Mucosa of stomach (tissue), 1 donor: Measurements from ENCODE around the gene SLAMF7.
"Not testable (repeated sequence)": the region's sequence is repeated elsewhere in the genome, so short reads cannot be mapped to it uniquely, and the experiment has no call there.

Source experiments
- H3K27me3 ChIP-seq: one replicate; pipeline ENCODE4 v1.7.0; 2013; ENCODE audit warnings: mild to moderate bottlenecking, low read length; ENCODE audit not compliant: control insufficient read depth, insufficient read depth
- H3K36me3 ChIP-seq: one replicate; pipeline ENCODE4 v1.7.0; 2013; ENCODE audit warnings: low read length; ENCODE audit not compliant: control insufficient read depth, insufficient read depth
- H3K4me1 ChIP-seq: one replicate; pipeline ENCODE4 v1.7.0; 2013; ENCODE audit warnings: mild to moderate bottlenecking, low read length; ENCODE audit not compliant: control insufficient read depth, insufficient read depth
- H3K4me3 ChIP-seq: one replicate; pipeline ENCODE4 v1.7.0; 2013; ENCODE audit warnings: low read length
- H3K9ac ChIP-seq: one replicate; pipeline ENCODE4 v1.7.0; 2013; ENCODE audit warnings: mild to moderate bottlenecking, low read length, moderate library complexity
- H3K9me3 ChIP-seq: one replicate; pipeline ENCODE4 v1.7.0; 2013; ENCODE audit warnings: mild to moderate bottlenecking, low read length, moderate library complexity; ENCODE audit not compliant: control insufficient read depth
- donor health status: Pancreatic carcinoma.

SLAMF7 gene

DNA sequence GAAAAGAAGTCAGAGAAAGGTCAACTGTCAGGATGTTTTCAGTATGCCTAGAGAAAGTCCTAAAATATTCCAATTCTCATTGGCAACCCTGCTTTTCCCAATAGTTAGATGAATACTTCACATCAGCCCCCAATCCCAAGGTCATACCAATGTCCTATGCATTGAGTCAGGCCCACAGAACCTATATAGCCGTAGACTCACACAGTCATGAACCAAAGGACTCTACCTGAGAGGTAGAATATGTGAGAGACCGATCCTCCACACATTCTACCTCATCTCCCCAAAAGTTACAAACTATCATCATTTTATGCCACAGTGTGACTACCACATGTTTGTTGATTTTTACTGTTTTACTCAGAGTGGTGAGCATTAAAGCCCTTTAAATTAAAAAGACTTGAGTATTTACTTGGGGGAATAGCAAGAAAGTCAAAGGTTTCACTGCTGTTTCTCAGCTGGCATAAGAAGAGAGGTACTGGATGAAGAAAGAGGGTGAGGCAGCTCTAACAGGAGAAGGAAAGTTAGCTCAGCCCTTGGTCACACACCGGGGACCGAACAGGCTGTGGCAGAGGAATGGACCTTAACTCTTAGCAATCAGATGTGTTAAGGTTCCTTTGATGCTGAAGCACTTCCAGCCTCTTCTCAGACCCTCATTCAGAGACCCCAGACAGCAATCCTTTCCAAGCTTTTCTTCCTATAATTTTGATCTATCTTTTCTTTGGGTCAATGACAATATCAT lies 28.4 kb upstream of the SLAMF7 start:
- no peak overlapping the region for H3K9ac ChIP-seq
- H3K27me3 ChIP-seq = no peaks in the 10 kb centered on the region
- no peaks in the 10 kb centered on the region for H3K36me3 ChIP-seq
- H3K4me1 ChIP-seq = no peaks in the 10 kb centered on the region
- no peaks in the 10 kb centered on the region for H3K9me3 ChIP-seq
- H3K4me3 ChIP-seq = no peak overlapping the region

DNA sequence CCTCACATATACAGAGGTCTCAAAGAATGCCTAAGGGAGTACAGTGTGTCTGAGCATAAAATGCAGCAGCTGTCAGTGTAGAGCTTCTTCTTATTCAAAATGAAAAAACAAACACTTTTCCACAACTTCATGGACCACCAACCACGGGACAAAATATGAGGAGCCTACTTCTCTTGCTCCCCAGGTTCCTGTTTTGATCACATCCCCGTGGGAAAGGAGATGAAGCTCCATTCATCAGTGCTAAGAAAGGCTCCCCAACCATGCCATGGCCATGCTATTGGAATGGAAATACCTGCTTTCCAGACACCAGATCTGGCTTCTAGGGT lies 27.8 kb upstream of the SLAMF7 start:
- Histone ChIP-seq H3K27me3 (no peaks in the 10 kb centered on the region), H3K9me3 (no peaks in the 10 kb centered on the region), H3K4me1 (no peaks in the 10 kb centered on the region), H3K4me3 (no peak overlapping the region), H3K36me3 (no peaks in the 10 kb centered on the region), H3K9ac (no peak overlapping the region)

DNA sequence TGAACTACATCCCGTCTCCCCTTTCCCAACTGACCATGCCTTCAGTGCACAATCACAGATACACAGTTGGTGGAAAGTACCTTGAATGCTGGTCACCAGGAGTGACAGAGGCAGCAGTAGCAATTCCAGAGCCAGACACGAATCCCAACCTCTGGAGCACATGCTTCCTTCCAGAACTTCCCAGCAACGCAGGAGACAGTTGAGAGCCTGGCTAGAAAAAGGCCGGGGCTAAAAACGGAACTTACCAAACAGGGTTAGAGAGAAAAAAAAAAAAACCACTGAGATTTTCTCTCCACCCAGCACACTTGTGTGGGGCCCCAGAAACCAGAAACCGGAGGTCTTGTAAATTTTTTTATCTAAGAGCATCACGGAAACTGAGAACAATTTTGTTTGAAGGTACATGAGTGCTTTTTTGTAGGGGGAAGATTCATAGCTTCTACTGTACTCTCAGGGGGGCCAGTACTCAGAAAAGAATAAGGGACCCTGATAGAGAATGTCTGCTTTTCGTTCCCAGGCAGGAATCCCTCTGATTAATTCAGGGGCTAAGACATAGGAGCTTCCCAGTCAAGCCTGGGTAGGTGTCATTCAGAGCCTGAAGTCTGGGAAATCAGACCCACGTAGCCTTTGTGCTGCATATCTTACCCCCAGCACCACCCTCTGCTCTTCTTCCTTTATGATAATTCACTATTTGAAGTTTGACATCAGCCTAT lies 27.3 kb upstream of the SLAMF7 start, which contains the start of gene CD48:
TSS of gene CD48 (minus strand) at position 221 of the 710 bp plus-strand sequence. CDS start at position 162, 59 bp downstream.
- no peaks in the 10 kb centered on the region for H3K36me3 ChIP-seq
- no peaks in the 10 kb centered on the region for H3K9me3 ChIP-seq
- H3K9ac ChIP-seq = no peak within 1 kb of the TSS
- no peak within 1 kb of the TSS for H3K4me3 ChIP-seq
- H3K27me3 ChIP-seq = no peaks in the 10 kb centered on the region
- no peaks in the 10 kb centered on the region for H3K4me1 ChIP-seq

DNA sequence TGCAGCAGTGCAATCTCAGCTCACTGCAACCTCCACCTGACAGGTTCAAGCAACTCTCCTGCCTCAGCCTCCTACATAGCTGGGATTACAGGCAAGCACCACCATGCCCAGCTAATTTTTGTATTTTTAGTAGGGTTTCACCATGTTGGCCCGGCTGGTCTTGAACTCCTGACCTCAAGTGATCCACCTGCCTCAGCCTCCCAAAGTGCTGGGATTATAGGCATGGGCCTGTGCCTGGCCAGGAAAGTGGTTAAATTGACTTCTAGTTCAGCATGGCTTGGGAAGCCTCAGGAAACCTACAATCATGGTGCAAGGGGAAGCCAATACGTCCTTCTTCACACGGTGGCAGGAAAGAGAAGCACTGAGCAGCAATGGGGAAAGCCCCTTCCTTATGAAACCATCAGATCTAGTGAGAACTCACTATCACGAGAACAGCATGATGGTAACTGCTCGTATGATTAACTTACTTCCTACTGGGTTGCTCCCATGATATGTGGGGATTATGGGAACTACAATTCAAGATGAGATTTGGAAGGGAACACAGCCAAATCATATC lies 26.4 kb upstream of the SLAMF7 start:
- not testable (repeated sequence) for H3K36me3 ChIP-seq, H3K27me3 ChIP-seq, H3K4me3 ChIP-seq, H3K9ac ChIP-seq, H3K9me3 ChIP-seq, H3K4me1 ChIP-seq

DNA sequence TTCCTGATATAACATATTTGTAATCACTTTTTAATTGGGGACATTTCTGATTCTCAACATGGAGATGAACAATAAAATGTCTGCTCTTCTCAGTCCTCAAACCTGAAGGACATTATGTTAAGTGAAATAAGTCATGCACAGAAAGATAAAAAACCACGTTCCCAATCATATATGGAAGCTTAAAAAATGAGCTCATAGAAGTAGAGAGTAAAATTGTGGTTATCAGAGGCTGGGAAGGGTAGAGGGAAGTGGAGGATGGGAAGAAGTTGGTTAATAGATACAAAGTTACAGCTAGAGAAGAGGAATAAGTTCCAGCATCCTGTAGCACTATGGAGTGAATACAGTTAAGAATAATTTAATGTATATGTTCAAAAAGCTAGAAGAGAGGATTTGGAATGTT lies 25.9 kb upstream of the SLAMF7 start:
- Histone ChIP-seq H3K4me1 (no peaks in the 10 kb centered on the region), H3K4me3 (no peak overlapping the region), H3K27me3 (no peaks in the 10 kb centered on the region), H3K9ac (no peak overlapping the region), H3K9me3 (no peaks in the 10 kb centered on the region), H3K36me3 (no peaks in the 10 kb centered on the region)

DNA sequence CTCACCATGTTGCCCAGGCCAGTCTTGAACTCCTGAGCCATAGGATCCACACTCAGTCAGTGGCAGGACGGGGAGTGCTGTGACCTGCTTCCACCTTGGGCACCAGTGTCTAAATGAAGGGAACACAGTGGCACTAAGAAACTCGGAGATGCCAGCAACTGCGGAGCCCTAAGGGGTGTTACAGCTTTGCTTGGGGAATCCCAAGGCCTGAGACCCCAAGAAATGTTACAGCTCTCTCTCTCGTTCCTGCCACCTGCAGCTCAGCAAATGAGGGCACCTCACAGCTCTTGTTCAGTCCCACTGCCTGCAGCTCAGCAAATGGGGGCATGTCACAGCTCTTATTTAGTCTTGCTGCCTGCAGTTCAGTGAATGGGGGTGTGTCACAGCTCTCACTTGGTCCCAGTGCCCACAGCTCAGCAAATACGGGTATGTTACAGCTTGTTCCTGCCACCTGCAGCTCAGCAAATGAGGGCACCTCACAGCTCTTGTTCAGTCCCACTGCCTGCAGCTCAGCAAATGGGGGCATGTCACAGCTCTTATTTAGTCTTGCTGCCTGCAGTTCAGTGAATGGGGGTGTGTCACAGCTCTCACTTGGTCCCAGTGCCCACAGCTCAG lies 24.9 kb upstream of the SLAMF7 start:
- not testable (repeated sequence) for H3K4me3 ChIP-seq, H3K4me1 ChIP-seq, H3K36me3 ChIP-seq, H3K9me3 ChIP-seq, H3K27me3 ChIP-seq, H3K9ac ChIP-seq

DNA sequence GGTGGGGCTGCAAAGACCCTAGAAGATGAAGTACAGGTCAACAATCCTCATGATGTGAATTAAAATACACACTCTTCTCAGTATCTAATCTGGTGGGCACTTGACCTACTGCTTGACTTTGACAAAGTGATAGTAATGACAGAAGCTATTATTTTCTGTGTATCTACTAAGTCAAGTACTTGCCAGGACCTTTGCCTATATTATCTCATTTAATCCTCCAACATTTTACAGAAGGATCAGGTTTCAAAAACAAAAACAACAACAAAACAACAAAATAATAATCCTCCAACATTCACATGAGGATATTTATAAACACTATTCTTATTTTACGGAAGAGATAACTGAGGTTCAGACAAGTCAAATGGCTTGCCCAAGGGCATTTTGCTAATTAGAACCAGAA lies 23.0 kb upstream of the SLAMF7 start:
- no peak overlapping the region for H3K9ac ChIP-seq
- H3K9me3 ChIP-seq = no peaks in the 10 kb centered on the region
- no peaks in the 10 kb centered on the region for H3K27me3 ChIP-seq
- H3K36me3 ChIP-seq = no peaks in the 10 kb centered on the region
- H3K4me3 ChIP-seq = no peak overlapping the region
- no peaks in the 10 kb centered on the region for H3K4me1 ChIP-seq

DNA sequence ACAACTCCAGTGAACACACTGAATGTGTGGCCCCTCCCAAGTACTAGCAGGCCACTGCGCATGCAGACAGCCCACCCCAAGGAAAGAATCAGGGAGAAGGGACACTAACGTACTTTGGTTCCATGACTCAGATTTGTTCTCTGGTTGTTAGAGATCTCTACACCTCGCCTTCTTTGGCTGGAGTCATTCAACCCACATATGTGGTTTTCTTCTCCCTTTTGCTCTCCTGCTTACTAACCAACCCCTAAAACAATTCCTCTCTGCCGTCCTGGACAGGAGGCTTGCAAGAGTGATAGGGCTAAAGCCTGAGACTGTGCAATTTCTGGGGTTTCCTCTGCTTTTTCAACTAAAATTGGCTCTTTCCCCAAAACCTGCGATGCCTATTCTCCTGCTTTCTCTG lies 21.7 kb upstream of the SLAMF7 start:
- Histone ChIP-seq H3K4me1 (no peaks in the 10 kb centered on the region), H3K27me3 (no peaks in the 10 kb centered on the region), H3K4me3 (no peak overlapping the region), H3K36me3 (no peaks in the 10 kb centered on the region), H3K9me3 (no peaks in the 10 kb centered on the region), H3K9ac (no peak overlapping the region)

DNA sequence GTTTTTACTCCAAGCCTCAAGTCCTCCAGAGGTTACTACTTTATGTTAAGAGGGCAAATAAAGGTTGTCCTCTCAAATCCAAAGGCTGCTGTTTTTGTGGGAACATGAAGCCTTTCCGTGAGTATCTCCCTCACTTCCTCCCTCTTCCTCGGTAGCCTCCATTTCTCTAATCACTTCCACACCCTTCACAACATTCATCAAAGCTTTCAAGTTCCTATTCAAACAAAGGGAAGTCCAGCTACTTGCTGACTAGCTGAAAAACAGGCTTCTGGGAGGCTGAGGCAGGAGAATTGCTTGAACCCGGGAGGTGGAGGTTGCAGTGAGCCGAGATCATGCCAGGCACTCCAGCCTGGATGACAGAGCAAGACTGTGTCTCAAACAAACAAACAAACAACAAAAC lies 20.8 kb upstream of the SLAMF7 start:
- Histone ChIP-seq H3K9ac (no peak overlapping the region), H3K9me3 (no peaks in the 10 kb centered on the region), H3K36me3 (no peaks in the 10 kb centered on the region), H3K27me3 (no peaks in the 10 kb centered on the region), H3K4me3 (no peak overlapping the region), H3K4me1 (no peaks in the 10 kb centered on the region)

DNA sequence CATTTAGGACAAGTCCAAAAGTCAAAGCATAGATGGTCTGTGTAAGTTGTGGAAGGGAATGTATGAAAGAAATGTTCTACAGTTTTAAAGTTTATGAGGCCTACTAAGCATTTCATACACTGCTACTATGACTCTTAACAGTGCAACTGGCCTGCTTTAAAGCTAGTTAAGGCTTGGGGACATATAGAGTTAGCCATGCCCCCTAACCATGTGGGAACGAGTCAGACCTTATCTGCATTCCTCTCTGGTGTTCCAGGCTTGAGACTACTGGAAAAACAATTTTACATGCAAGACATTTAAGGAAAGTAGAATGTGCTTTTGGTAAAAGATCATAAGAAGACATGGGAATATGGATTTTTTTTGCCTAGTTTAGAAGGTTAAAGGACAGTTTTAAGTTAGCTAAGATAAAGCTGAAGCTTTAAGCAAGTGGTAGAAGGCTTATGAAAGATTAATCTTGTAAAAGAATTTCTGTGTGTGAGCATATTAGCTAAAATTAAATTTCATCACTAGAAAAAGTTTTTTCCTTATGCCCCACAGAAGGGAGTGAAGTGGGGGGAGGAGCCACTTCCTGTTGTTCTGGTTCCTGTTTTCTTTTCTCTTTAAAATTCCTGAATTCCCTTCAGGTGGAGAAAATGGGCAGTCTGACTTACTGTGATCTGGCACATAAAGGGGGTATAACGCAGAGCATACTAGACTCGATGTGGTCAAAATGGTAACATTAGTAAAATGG lies 18.5 kb upstream of the SLAMF7 start:
- Histone ChIP-seq H3K4me3 (no peak overlapping the region), H3K9me3 (no peaks in the 10 kb centered on the region), H3K27me3 (no peaks in the 10 kb centered on the region), H3K36me3 (no peaks in the 10 kb centered on the region), H3K4me1 (no peaks in the 10 kb centered on the region), H3K9ac (no peak overlapping the region)

DNA sequence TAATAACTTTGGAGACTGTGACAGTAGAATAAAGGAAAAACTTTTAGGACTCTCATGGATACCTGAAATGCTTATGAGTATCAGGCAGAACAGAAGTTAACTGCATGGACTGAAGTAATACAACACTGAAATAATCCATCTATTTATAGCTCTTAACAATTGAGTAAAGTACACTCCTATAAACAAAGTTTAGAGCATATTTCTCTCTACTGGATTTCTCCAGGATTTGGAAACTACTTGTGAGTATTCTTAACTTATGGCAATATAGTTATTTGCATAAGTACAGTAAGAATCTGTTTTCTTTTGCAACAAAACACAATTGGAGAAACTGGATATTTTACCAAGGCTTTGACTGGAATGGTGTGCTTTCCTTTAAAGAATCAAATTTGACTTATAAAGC lies 17.6 kb upstream of the SLAMF7 start:
- Histone ChIP-seq H3K36me3 (no peaks in the 10 kb centered on the region), H3K4me1 (peaks cover 5% of the 10 kb centered on the region), H3K9ac (no peak overlapping the region), H3K27me3 (no peaks in the 10 kb centered on the region), H3K4me3 (no peak overlapping the region), H3K9me3 (no peaks in the 10 kb centered on the region)

DNA sequence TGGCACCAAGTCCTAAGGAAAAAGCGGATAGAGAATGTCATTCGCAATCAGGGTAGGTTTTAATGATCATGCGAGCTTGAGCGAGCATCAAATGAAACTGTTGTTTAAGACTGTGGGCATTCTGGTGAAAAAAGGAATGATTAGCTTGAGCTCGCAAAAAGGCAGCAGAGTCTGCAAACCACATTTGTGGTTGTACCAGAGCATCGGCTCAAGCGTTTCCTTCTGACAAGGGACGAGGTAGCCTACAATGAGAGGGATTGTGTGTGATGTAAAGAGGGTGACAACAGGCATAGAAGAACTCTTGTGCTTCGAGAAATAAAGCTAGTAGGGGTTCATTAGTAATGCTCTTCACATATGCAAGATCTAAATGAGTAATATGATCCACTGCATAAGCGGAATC lies 16.3 kb upstream of the SLAMF7 start:
- no peak overlapping the region for H3K9ac ChIP-seq
- no peak overlapping the region for H3K4me3 ChIP-seq
- no peaks in the 10 kb centered on the region for H3K36me3 ChIP-seq

More for the DNA sequence above, 16.3 kb upstream of the SLAMF7 start:
- Histone ChIP-seq H3K4me1 (peaks cover 8% of the 10 kb centered on the region), H3K27me3 (no peaks in the 10 kb centered on the region), H3K9me3 (no peaks in the 10 kb centered on the region)
